Nephron (organoid): Measurements from ENCODE around the gene BOD1L1.

ENCODE experiments used
- H3K27ac Mint-ChIP-seq, 3 experiments: 2 replicates each; pipeline ENCODE4 v1.8.0; 2020; ENCODE audit warnings: mixed read lengths in 3 of 3, mild to moderate bottlenecking in 2 of 3, moderate library complexity in 1 of 3
- H3K27me3 Mint-ChIP-seq: 2 replicates; pipeline ENCODE4 v1.8.0; 2021; ENCODE audit warnings: low read depth, mild to moderate bottlenecking, moderate library complexity, mixed read lengths
- H3K36me3 Mint-ChIP-seq: 2 replicates; pipeline ENCODE4 v1.8.0; 2020; ENCODE audit warnings: low read depth, mixed read lengths
- H3K4me1 Mint-ChIP-seq: 2 replicates; pipeline ENCODE4 v1.8.0; 2020; ENCODE audit warnings: mixed read lengths
- H3K4me3 Mint-ChIP-seq, 3 experiments: 2 replicates each; pipeline ENCODE4 v1.8.0; 2020; ENCODE audit warnings: mild to moderate bottlenecking in 3 of 3, mixed read lengths in 3 of 3, moderate library complexity in 2 of 3
- H3K9me3 Mint-ChIP-seq: 2 replicates; pipeline ENCODE4 v1.8.0; 2020; ENCODE audit warnings: mixed read lengths
- TF ChIP-seq, protein P1 (sequence below), 3 experiments: fragments of 200-600 bp; sonication (generic); IDR thresholded peaks; one replicate each; pipeline ENCODE4 v1.5.0; 2021; ENCODE audit warnings: antibody characterized with exemption in 3 of 3; ENCODE audit not compliant: unreplicated experiment in 3 of 3

Gene BOD1L1

DNA sequence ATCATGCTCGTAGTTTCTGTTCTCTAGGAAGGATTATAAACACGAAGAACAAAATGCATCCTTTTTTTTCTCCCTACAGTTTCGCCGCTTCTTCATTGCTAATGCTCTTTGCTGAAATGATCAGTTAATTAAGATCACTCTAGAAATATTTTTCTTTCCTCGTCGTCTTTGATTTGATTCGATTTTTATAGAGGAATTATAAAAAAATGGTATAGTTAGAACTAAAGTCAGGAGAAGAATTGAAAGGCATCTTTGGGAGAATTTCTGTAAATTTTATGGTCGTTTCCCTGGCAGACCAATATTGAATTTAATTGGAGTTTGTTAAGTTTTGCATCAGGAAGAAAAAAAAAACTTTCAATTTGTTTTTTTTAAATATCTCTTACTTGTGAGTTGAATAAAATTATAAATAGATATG lies 82.1 kb downstream of the BOD1L1 start:
- H3K4me3 Mint-ChIP-seq = peak overlapping the region; percentile 90 to 99 (median 97)
- peaks cover 7% of the 10 kb centered on the region for H3K9me3 Mint-ChIP-seq
- H3K27me3 Mint-ChIP-seq = peaks cover 88% of the 10 kb centered on the region
- TF ChIP-seq, protein P1, sequence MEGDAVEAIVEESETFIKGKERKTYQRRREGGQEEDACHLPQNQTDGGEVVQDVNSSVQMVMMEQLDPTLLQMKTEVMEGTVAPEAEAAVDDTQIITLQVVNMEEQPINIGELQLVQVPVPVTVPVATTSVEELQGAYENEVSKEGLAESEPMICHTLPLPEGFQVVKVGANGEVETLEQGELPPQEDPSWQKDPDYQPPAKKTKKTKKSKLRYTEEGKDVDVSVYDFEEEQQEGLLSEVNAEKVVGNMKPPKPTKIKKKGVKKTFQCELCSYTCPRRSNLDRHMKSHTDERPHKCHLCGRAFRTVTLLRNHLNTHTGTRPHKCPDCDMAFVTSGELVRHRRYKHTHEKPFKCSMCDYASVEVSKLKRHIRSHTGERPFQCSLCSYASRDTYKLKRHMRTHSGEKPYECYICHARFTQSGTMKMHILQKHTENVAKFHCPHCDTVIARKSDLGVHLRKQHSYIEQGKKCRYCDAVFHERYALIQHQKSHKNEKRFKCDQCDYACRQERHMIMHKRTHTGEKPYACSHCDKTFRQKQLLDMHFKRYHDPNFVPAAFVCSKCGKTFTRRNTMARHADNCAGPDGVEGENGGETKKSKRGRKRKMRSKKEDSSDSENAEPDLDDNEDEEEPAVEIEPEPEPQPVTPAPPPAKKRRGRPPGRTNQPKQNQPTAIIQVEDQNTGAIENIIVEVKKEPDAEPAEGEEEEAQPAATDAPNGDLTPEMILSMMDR (IDR thresholded peaks at IDR 0.05; ENCODE audit: unreplicated experiment in 3 of 3) = no peak
- peak overlapping the region; percentile 69 to 87 (median 77) for H3K27ac Mint-ChIP-seq
- peaks cover 26% of the 10 kb centered on the region for H3K4me1 Mint-ChIP-seq
- peaks cover 4% of the 10 kb centered on the region for H3K36me3 Mint-ChIP-seq

DNA sequence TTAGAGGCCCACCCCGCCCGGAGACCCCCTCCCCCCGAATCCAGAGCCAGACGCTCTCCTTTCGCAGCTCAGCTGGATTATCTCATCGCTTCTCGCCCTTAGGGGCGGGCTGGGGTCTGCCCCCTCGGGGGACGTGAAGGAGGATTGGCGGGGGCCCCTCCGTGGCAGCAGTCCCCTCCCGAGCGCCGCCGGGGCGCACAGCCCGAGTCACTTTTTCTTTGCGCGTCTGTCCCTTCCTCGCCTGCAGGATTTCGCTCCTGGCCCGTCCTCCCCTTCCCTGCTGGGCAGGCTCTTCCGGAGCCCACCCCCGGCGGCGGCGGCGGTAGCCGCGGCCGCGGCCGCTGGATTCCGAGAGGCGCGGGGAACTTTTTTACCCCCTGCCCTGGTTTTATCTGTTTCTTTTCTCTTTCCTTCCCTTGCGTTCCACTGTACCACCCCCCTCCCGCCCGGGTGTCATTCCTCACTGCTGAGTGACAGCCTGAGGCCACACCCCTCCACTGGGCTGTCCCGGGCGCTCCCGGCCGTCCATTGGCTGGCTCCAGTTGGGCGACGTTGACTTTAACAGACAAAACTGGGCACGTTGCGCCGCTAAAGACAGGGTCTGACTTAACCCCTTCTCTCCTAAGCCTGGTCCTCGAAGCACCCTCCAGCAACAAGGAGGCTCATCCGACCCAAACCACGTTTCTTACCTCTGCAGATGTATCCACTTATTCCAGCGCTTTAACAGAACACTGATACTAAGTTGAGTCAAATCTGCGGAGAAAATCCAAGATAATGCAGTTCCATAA lies 82.7 kb downstream of the BOD1L1 start:
- Mint-ChIP-seq H3K4me3 (peak overlapping the region; percentile 90 to 99 (median 97)), H3K4me1 (peaks cover 26% of the 10 kb centered on the region), H3K36me3 (peaks cover 4% of the 10 kb centered on the region), H3K9me3 (peaks cover 6% of the 10 kb centered on the region), H3K27ac (peak overlapping the region; percentile 69 to 87 (median 77)), H3K27me3 (peaks cover 88% of the 10 kb centered on the region)
- TF ChIP-seq, protein P1 (IDR thresholded peaks at IDR 0.05; ENCODE audit: unreplicated experiment in 3 of 3) = no peak

DNA sequence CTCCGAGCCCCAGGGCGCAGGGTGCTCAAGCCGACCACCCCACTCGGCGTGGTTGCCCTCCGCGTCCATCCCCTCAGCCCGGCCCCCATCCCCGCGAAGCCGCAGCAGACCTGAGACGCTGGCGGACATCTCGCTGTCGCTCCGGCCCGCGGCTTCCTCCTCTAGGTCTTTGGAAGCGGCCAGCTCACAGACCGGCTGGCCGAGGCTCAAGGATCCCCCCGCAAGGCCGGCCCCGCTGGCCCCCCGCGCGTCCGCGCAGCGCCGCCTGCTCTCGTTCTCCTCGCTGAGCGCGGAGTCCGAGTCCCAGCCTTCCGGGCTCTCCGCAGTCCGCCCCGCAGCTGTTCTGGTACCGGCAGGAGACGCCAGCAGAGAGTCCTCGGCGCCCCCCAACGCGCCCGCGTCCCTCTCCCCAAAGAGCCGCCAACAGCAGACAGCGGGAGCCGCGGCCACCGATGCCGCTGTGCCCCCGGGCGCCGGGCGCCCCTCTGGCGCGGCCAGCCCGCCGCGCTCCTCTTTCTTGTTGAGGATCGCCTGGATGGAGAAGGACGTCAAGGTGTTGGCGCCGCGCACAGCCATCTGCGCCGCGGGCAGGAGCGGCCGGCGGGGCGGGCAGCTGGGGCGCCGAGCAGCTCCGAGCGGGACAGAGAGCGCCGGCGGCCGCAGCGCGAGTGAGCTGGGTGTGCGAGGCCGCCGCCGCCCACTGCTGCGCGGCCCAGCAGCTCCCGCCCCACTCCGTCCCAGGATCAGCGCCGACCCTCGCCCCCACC lies 83.5 kb downstream of the BOD1L1 start, which contains the start of gene NKX3-2:
NKX3-2 (minus strand) TSS at position 670 of the 767 bp plus-strand sequence; CDS start at position 576, 94 bp downstream.
- Mint-ChIP-seq H3K9me3 (peaks cover 4% of the 10 kb centered on the region), H3K27me3 (peaks cover 88% of the 10 kb centered on the region), H3K36me3 (peaks cover 4% of the 10 kb centered on the region), H3K4me1 (peaks cover 23% of the 10 kb centered on the region), H3K4me3 (peak within 1 kb of the TSS; percentile 90 to 99 (median 97)), H3K27ac (peak within 1 kb of the TSS; percentile 69 to 87 (median 77))
- TF ChIP-seq, protein P1 (IDR thresholded peaks at IDR 0.05; ENCODE audit: unreplicated experiment in 3 of 3) = no peak

DNA sequence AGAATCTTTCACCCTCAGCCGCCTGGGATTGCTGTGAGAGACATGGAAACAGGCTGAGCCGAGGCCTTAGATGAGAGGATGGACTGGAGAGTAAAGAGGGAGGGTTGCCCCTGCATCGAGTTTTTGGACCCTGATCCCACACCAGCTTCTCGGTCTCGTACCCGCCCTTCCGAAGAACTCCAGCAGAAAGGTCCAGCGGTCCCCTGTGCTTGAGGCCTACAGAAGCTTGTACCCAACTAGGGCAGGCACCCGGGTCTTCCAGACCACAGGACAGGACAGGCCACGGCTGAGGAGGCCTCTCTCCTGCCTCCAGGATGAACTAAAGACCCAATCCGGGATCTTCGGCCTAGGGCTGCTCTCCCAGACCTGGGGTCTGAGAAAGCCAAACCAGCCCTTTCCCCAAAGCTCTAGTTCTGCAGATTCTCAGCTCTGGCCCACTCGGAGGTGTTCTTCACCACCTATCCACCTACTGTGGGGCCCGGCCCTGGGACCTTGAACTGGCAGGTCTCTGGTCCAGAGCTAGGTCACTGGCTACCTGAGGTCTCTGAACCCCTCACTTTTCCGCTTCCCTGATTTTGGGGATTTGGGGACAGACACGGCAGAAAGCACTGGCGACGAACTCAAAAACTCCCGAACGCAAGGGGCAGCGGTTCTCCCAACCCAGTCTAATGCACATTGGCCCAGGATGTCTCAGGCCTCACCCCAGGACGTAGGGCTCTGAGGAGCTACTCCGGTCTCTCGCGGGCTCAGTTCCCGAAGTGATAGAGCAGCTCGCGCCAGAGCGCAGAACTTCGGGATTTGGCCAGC lies 84.3 kb downstream of the BOD1L1 start:
- Mint-ChIP-seq H3K27me3 (peaks cover 88% of the 10 kb centered on the region), H3K4me3 (peak overlapping the region; percentile 83 to 90 (median 86)), H3K36me3 (peaks cover 4% of the 10 kb centered on the region), H3K27ac (peak overlapping the region in 1 of 3 experiments; percentile 21), H3K9me3 (no peaks in the 10 kb centered on the region), H3K4me1 (peaks cover 18% of the 10 kb centered on the region)
- TF ChIP-seq, protein P1 (IDR thresholded peaks at IDR 0.05; ENCODE audit: unreplicated experiment in 3 of 3) = no peak

DNA sequence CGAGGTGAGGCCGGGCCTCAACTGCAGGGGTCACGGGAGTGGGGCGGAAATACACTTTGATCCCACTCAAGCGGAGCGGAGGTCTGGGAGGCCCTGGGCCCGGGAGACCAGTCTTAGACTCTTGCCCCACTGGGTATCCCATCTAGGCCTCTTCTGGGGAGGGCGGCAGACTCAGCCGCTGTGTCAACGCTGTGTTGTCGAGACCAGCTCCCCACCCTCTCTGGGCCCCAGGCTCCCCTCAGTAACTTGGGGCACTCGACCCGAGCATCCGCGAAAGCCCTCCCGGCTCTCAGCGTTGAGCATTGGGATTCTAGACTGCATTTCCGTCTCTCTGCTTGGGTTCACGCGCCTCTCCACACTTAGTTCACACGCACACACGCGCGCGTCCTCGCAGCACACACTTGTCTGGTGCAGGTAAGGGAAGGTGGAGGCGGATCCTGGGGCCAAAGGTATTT lies 84.9 kb downstream of the BOD1L1 start:
- Mint-ChIP-seq H3K27me3 (peaks cover 88% of the 10 kb centered on the region), H3K9me3 (no peaks in the 10 kb centered on the region), H3K4me3 (peak overlapping the region; percentile 83 to 90 (median 86)), H3K4me1 (peaks cover 18% of the 10 kb centered on the region), H3K27ac (no peak overlapping the region), H3K36me3 (peaks cover 4% of the 10 kb centered on the region)
- TF ChIP-seq, protein P1 (IDR thresholded peaks at IDR 0.05; ENCODE audit: unreplicated experiment in 3 of 3) = no peak
